GM21367 (cell line): ENCODE results near the gene DDX31.

ENCODE experiments used
- ATAC-seq: cut with Tn5 transposase; IDR thresholded peaks from one replicate; pipeline ENCODE4 v1.9.1; 2021; ENCODE audit not compliant: unreplicated experiment

DDX31 gene

DNA sequence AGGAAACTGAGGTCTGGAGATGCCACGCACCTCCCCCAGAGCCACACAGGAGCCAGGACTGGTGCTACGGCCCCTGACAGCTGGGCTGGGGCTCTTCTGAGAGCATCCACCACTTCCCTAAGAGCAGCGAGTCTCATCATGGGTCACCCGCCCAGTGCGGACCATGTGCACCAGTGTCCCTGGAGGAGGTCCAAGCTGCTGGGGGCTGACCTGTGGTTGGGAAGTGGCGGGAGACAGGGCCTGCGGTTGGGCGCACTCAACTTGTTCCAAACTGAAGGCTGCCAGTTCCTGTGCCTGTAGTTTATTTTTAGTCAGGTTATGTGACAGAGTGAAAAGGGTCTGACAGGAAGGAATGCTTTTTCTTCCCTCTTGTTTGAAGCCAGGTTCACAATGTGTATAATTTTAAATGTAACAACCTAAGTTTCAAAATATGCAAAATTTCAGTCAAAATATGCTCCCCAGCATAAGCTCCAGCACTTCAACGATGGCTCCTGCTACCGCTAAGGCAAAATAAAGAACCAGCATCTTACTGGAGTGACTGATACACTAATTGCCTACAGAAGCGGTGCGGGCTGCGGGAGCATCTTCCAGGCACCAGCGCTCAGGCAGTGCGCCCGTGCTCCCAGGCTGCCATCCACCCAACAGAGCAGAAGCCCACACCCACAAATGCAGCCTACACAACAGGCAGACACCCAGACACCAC lies 72.6 kb downstream of the DDX31 start:
- ATAC-seq = no peak

- no peak for ATAC-seq
These were observed 73.6 kb downstream of the DDX31 start for GRCh38 chr9:132596200-132596599.

- ATAC-seq = no peak
These were observed 74.5 kb downstream of the DDX31 start for GRCh38 chr9:132595319-132595718.

GRCh38 chr9:132594412-132594811 lies 75.4 kb downstream of the DDX31 start:
- no peak for ATAC-seq

DNA sequence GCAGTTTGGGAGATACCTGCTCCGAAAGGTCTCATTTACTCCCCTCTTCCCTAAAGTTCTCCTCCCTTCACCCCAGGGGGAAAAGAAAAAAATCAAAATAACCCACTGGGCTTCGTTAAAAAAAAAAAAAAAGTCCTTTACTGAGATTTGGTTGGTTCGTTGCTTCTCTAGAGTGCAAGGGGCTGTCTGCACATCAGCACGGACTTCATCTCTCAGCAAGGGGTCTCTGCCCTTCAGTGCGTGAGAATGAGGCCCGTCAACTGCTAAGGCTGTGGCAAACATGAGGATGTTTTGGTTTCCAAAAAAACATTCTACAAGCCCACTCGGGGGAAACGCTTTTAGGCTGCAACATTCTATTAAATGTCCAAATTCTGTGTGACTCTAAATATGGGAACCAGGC lies 77.3 kb downstream of the DDX31 start:
- ATAC-seq = no peak

DNA sequence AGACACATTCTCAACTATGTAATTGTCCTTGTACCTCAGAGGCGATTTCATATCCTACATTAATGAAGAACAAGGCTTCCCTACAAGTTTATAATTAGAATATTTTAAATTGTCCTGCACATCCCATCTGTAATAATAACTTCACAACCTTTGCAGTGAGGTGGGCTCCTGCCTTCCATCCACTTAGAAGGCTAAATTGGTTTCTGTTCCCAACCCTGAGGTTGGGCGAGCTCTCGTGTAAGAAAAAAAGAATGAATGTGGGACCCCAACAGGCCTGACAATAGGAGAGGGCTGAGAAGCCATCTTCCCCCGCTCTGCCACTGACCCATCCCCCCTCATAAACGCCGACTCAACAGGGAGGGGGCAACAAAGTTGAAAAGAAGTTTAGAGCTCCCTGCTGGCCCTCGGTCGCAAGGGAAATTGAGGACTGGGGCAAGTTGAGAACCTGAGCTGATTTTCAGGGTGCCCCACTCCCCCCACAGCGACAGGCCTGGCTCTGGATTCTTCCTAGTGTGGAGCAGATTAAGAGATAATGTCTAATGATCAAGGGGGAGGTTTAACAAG lies 78.0 kb downstream of the DDX31 start:
- no peak for ATAC-seq

GRCh38 chr9:132591244-132591643 lies 78.5 kb downstream of the DDX31 start:
- ATAC-seq = no peak

GRCh38 chr9:132590318-132591182 lies 79.2 kb downstream of the DDX31 start:
- no peak for ATAC-seq

- no peak for ATAC-seq
These were observed 79.8 kb downstream of the DDX31 start for GRCh38 chr9:132590037-132590317.

DNA sequence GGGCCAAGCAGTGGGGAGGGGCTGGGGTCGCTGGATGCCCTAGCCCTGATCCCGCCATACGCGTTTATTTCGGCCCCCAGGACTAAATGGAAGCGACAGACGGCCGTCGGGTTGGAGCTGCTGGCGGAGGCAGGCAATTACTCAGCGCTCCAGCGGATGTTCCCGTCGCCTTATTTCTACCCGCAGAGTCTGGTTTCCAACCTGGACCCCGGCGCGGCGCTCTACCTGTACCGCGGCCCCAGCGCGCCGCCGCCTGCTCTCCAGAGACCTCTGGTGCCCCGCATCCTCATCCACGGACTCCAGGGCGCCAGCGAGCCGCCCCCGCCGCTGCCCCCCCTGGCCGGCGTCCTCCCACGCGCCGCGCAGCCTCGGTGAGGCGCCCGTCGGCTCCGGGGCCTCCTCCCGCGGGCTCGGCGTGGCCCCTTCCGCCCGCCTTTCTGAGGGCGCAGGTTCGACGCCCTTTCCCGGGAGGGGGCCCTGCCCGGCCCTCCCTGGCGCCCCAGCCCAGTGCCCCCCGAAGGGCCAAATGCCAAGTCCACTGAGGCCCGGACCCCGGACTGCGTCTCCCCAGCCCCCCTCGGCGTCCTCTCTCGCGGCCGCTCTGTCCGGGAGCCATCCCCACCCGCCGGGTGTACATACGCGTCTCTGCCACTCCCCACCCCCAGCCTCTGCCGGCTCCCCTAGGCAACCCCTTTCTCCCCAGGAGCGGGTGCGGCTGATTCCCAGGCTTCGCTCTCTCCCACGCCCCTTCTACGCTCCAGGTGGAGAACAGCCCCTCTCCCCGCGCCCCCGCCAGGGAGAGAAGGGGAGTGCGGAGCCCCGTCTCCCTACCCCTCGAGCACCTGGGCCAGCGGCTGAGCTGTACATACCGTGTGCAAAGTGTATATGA lies 80.4 kb downstream of the DDX31 start:
- ATAC-seq = no peak

DNA sequence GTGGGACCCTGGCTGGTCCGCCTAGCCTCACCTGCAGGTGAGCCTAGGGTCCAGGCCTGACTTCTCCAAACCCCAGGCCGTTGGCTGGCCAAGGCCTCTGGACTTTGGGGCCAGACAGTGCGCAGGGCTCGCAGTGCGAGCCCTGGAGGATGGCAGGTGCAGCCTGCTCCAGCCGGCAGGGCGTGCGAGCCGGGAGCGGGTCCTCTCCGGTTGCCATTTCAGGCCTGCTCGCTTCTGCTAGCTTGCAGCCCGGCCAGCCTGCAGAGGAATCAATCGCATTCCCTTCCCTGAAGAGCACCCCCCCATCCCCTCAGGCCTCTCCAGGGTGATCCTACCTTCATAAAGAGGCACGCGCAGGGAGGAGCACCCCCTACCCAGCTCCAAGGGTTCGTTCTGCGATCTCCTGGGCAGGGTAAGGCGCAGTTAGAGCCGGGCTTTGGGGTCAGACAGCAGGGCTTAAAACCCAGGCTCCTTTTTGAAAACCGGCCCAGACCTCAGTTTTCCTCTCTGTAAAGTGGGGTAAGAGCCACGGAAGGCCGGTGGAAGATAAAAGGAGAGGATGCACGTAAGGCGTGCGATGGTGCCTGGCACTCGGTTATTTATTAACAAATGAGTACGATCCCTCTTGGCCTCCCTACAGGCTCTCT lies 81.2 kb downstream of the DDX31 start:
- ATAC-seq = no peak

GRCh38 chr9:132588098-132588497 lies 81.7 kb downstream of the DDX31 start:
- no peak for ATAC-seq

DNA sequence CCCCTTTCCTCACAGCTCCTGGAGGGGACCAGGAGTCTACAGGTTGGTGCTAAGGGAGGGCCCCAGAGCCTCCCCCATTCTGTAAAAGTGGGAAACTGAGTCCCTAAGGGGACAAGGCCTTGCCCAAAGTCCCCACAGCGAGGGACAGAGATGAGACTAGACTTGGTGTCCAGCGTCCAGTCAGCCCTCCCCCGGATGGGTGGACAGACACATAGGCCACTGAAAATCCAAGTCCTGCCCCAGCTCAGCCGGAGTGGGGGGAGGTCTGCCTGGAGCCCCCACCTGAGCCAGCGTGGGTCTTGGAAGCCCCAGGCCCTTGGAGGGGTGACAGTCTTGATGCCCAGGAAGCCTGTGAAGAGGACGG lies 82.2 kb downstream of the DDX31 start:
- ATAC-seq = no peak

DNA sequence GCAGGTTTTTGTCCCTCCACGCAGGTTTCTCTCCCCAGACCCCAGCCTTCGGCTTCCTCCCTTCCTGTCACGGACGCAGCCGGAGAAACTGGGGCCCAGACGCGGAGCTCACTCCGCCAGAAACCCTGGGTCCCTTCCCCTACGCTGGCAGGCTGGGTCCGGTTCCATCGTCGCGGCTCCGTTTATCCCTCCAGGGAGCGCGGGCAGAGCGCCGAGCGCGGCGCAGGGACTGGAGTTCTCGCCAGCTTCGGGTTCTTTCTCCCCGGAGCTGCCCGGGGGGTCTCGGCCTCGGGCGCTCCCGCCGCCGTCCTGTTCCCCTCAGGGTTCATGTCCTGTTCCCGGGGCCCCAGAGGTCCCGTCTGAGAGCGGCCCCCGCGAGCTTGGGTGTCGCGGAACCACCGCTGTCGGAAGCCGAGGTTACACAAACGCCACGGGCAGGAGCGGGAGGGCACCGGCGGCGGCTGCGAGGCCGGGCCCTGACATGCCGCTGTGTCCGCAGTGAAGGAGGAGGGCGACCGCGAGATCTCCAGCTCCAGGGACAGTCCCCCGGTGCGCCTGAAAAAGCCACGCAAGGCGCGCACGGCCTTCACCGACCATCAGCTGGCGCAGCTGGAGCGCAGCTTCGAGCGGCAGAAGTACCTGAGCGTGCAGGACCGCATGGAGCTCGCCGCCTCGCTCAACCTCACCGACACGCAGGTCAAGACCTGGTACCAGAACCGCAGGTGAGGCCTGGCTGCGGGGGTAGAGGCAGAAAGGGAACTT lies 82.8 kb downstream of the DDX31 start:
- no peak for ATAC-seq

GRCh38 chr9:132585954-132586829 lies 83.6 kb downstream of the DDX31 start:
- ATAC-seq = no peak

DNA sequence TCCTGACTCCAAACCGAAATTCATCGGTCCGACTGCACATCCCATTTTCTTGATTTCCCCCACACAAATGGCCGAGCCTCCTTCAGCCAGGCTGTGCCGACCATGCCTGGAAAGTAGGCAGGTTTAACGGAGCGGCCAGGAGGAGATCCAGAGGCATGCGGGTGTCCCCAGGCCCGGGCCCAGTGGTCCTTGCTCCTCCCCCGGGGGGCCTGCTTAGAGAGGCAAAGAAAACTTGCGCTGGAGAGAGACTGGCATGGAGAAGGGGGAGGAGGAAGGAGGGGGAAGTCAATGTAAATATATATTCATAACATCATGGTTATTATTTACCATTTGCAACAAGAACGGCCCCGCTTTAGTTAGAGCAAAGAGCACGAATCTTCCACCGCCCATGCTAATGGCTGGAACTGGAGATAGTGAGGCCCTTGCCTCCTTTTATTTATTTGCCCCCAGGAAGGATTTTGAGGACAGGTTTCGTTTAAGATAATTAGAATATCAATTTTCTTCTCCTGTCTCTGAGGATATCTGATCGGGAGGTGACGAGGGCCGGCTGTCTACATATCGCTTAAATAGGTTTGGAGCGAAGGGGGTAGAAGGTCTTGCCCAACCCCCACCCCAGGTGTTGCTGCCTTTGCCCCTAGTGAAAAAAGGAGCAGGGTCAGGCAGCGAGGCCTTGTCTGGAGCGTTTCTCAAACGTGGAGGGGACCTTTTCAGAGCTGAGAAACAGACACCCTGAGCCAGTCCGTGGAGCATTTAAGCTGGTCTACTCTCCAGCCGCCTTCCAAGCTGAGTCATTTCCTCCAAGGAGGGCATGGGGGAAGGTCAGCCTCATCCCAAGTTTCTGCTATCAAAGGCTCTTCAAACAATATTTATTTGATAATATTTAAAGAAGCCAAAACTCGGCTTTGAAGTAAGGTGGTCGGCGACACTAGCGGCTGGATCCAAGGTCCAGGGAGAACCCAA lies 84.9 kb downstream of the DDX31 start:
- ATAC-seq = no peak

- no peak for ATAC-seq
These were observed 86.0 kb downstream of the DDX31 start for GRCh38 chr9:132583584-132584304.
